IMR-90 (cell line): Measurements from ENCODE around the gene PAPPA.

Experiments
- CTCF ChIP-seq: conservative IDR thresholded peaks from 2 replicates; pipeline ENCODE4 v1.5.1; 2012; ENCODE audit warnings: mild to moderate bottlenecking, low read depth, low read length, improper control_type of control experiment
- MXI1 ChIP-seq: IDR thresholded peaks from 2 replicates; pipeline ENCODE4 v1.6.1; 2012; ENCODE audit warnings: low read depth, mild to moderate bottlenecking, low read length, moderate library complexity, borderline replicate concordance
- POLR2A ChIP-seq: IDR thresholded peaks from 2 replicates; pipeline ENCODE4 v1.6.1; 2012; ENCODE audit warnings: mild to moderate bottlenecking, low read depth, low read length
- USF2 ChIP-seq: fragments of 150-350 bp; IDR thresholded peaks from 2 replicates; pipeline ENCODE4 v1.6.1; 2017; ENCODE audit warnings: mild to moderate bottlenecking, antibody characterized with exemption, low read length, low read depth

- TF ChIP-seq CTCF (no peak), USF2 (no peak), POLR2A (no peak), MXI1 (no peak)
These were observed 113.4 kb downstream of the PAPPA start for GRCh38 chr9:116267021-116267420.
